K562 (cell line): ENCODE data around the gene OSBPL10. TPM values are rescaled to one million over a fixed set of nuclear protein-coding genes. Genes with fewer than 3 reads are reported as not detected.

ENCODE experiments used
- ATAC-seq: fragments of 200-7000 bp; cut with Tn5 transposase; 3 replicates; pipeline ENCODE4 v1.9.1; 2020; ENCODE audit warnings: moderate library complexity
- BruUV-seq: library from RNA; stranded (reverse); fragments of 400-500 nt; replicated peaks from 2 replicates; lab custom pipeline; 2021; lab: Mats Ljungman, UMichigan
- CTCF ChIA-PET: fragments of 300-600 bp; formaldehyde crosslinking; extraction: SDS; loops from one replicate; lab custom pipeline; 2021; ENCODE audit warnings: low intra/inter-chr PET ratio; lab: Yijun Ruan, JAX
- POLR2A ChIA-PET: fragments of 300-600, 350-650 bp; sonication (Branson Sonifier 250); formaldehyde crosslinking; extraction: SDS; loops from one replicate; lab custom pipeline; 2021; ENCODE audit warnings: antibody characterized with exemption, inconsistent platforms; lab: Yijun Ruan, JAX
- DNase-seq, 4 experiments: peaks; one replicate each; pipeline versions ENCODE4 v3.0.0 to v3.0.0-alpha.2; 2011 to 2018; ENCODE audit warnings: low spot score in 3 of 4, mixed read lengths in 3 of 4; ENCODE audit errors: extremely low read depth in 1 of 4
- FAIRE-seq: peaks from 2 replicates; lab custom pipeline; 2011; peaks lifted over from hg19 to GRCh38; lab: Jason Lieb, UNC
- H2AFZ ChIP-seq: 2 replicates; pipeline ENCODE4 v1.6.0; 2011; ENCODE audit warnings: low read depth, low read length, control low read depth, inconsistent platforms
- H3K27ac ChIP-seq: fragments of 200-600 bp; 3 replicates; pipeline ENCODE4 v1.8.0; 2011; ENCODE audit warnings: low read depth, mild to moderate bottlenecking, control low read depth, inconsistent platforms, low read length, moderate library complexity, mixed read lengths; ENCODE audit errors: extremely low read depth
- H3K27me3 ChIP-seq, 2 experiments: fragments of 300-600 bp in 1 of 2; 2 replicates in 1 of 2; 3 replicates in 1 of 2; pipeline versions ENCODE4 v1.6.0 to v1.8.0; 2011; ENCODE audit warnings: inconsistent platforms in 2 of 2, low read length in 2 of 2, mild to moderate bottlenecking in 1 of 2, mixed read lengths in 1 of 2, moderate library complexity in 1 of 2; ENCODE audit not compliant: control insufficient read depth in 2 of 2, insufficient read depth in 2 of 2
- H3K36me3 ChIP-seq: fragments of 300-600 bp; 3 replicates; pipeline ENCODE4 v1.8.0; 2011; ENCODE audit warnings: mild to moderate bottlenecking, low read length, inconsistent platforms; ENCODE audit not compliant: control insufficient read depth, insufficient read depth
- H3K4me1 ChIP-seq, 2 experiments: fragments of 200-600 bp in 1 of 2; replicated peaks in 1 of 2; 2 replicates in 1 of 2; 3 replicates in 1 of 2; pipeline versions ENCODE4 v1.5.1 to v1.8.0; 2011; ENCODE audit warnings: inconsistent platforms in 2 of 2, low read length in 2 of 2, mild to moderate bottlenecking in 1 of 2, mixed read lengths in 1 of 2, moderate library complexity in 1 of 2; ENCODE audit not compliant: control insufficient read depth in 2 of 2, insufficient read depth in 2 of 2
- H3K4me2 ChIP-seq: 2 replicates; pipeline ENCODE4 v1.6.1; 2011; ENCODE audit warnings: low read length, control low read depth, inconsistent platforms, mixed read lengths; ENCODE audit not compliant: insufficient read depth
- H3K4me3 ChIP-seq: fragments of 200-600 bp; sonication (generic), shearing (Covaris generic); 2 replicates; pipeline ENCODE4 v1.5.1; 2016; ENCODE audit warnings: control low read depth, inconsistent platforms
- H3K79me2 ChIP-seq: fragments of 200-600 bp; 3 replicates; pipeline ENCODE4 v1.8.0; 2011; ENCODE audit warnings: low read length, inconsistent platforms; ENCODE audit not compliant: control insufficient read depth, insufficient read depth
- H3K9ac ChIP-seq, 2 experiments: 2 replicates each; pipeline versions ENCODE4 v1.6.0 to v1.6.1; 2011; ENCODE audit warnings: low read depth in 2 of 2, low read length in 2 of 2, control low read depth in 1 of 2, inconsistent platforms in 1 of 2, mild to moderate bottlenecking in 1 of 2, mixed read lengths in 1 of 2; ENCODE audit not compliant: insufficient read depth in 1 of 2
- H3K9me1 ChIP-seq: one replicate; pipeline ENCODE4 v1.6.0; 2011; ENCODE audit warnings: inconsistent platforms, mild to moderate bottlenecking, low read length, moderate library complexity; ENCODE audit not compliant: control insufficient read depth, insufficient read depth
- H3K9me3 ChIP-seq: replicated peaks from 2 replicates; pipeline ENCODE4 v1.5.1; 2011; ENCODE audit warnings: low read depth, low read length, inconsistent platforms; ENCODE audit not compliant: control insufficient read depth, insufficient read depth
- H4K20me1 ChIP-seq: replicated peaks from 2 replicates; pipeline ENCODE4 v1.6.1; 2011; ENCODE audit warnings: low read length, inconsistent platforms, mixed read lengths; ENCODE audit not compliant: control insufficient read depth, insufficient read depth
- ARID2 ChIP-seq: fragments of 450-650 bp; IDR thresholded peaks from 2 replicates; pipeline ENCODE4 v1.6.1; 2017; ENCODE audit warnings: antibody characterized with exemption, mild to moderate bottlenecking
- HDAC6 ChIP-seq: IDR thresholded peaks from 2 replicates; pipeline ENCODE4 v1.6.1; 2012; ENCODE audit warnings: low read depth, mild to moderate bottlenecking, control low read depth, inconsistent platforms, low read length, moderate library complexity
- POLR3A ChIP-seq: IDR thresholded peaks from 2 replicates; pipeline ENCODE4 v1.6.1; 2011; ENCODE audit warnings: borderline replicate concordance, mild to moderate bottlenecking, moderate library complexity; ENCODE audit not compliant: insufficient read length, insufficient read depth; ENCODE audit errors: extremely low read depth
- SMC3 ChIP-seq: conservative IDR thresholded peaks from 2 replicates; pipeline ENCODE4 v1.6.1; 2011; ENCODE audit warnings: low read depth, low read length, improper control_type of control experiment; ENCODE audit not compliant: insufficient read depth
- SP1 ChIP-seq: sonication (generic); formaldehyde crosslinking; IDR thresholded peaks from 2 replicates; pipeline ENCODE4 v1.8.1; 2022; ENCODE audit warnings: mild to moderate bottlenecking, missing genetic modification reagents
- SREBF2 ChIP-seq: sonication (generic); formaldehyde crosslinking; IDR thresholded peaks from 2 replicates; pipeline ENCODE4 v1.4.0; 2020; ENCODE audit warnings: mild to moderate bottlenecking, missing genetic modification reagents
- STAG1 ChIP-seq: sonication (generic); formaldehyde crosslinking; IDR thresholded peaks from 2 replicates; pipeline ENCODE4 v1.5.0; 2020; ENCODE audit warnings: missing genetic modification reagents, borderline replicate concordance
- ZNF263 ChIP-seq: sonication (generic); formaldehyde crosslinking; IDR thresholded peaks from 2 replicates; pipeline ENCODE4 v1.8.0; 2022; ENCODE audit warnings: mild to moderate bottlenecking, missing genetic modification reagents, borderline replicate concordance
- WGBS: fragments of 100-300 bp; shearing (Covaris generic); methylation state at CpG from one replicate; pipeline ENCODE4 v1.1.6; 2016; ENCODE audit warnings: low coverage, mixed read lengths; ENCODE audit not compliant: insufficient coverage; ENCODE audit errors: missing lambda C conversion rate; 5-methylcytosine and 5-hydroxymethylcytosine counted together
- in situ Hi-C: fragments of 300-500 bp; cut with MboI; formaldehyde crosslinking; loops from 4 replicates; pipeline ENCODE4 v1.15.0; 2018; ENCODE audit warnings: inconsistent platforms, mixed read lengths
- intact Hi-C: fragments of 100-400 bp; cut with micrococcal nuclease; formaldehyde crosslinking; loops from 2 replicates; pipeline ENCODE4 v1.14.2; 2022
- polyA plus RNA-seq, 8 experiments: library from polyadenylated mRNA; depleted of rRNA in 4 of 8; stranded (reverse) in 5 of 8; unstranded in 3 of 8; fragments of >200 nt; fragmentation: Nextera tagmentation in 2 of 8; fragmentation: Illumina TruSeq in 1 of 8; extraction: Ambion mirVana in 2 of 8; extraction: Trizol in 1 of 8; gene quantifications; 2 replicates each; pipeline versions ENCODE4 v1.2.1 to v1.2.3, GENCODE V29; 2011 to 2014; ENCODE audit warnings: inconsistent platforms in 1 of 8, missing spikeins in 1 of 8
- total RNA-seq, 7 experiments: library from RNA; depleted of rRNA in 6 of 7; stranded (reverse); fragments of >200 nt in 6 of 7; fragmentation: Illumina TruSeq in 2 of 7; extraction: Trizol in 2 of 7; gene quantifications; 2 replicates each; pipeline versions ENCODE4 v1.2.1 to v1.2.3, GENCODE V29; 2011 to 2021; ENCODE audit warnings: low replicate concordance in 1 of 7
- TF ChIP-seq, protein P1 (sequence below), 3 experiments: IDR thresholded peaks in 2 of 3; conservative IDR thresholded peaks in 1 of 3; 2 replicates each; pipeline ENCODE4 v1.5.1; 2011 to 2012; ENCODE audit warnings: low read length in 3 of 3, mild to moderate bottlenecking in 3 of 3, control low read depth in 2 of 3, improper control_type of control experiment in 1 of 3, inconsistent platforms in 1 of 3, low read depth in 1 of 3, mixed read lengths in 1 of 3, moderate library complexity in 1 of 3; ENCODE audit not compliant: insufficient read depth in 2 of 3
- TF ChIP-seq, protein P2 (sequence below): fragments of 150-350 bp; IDR thresholded peaks from 2 replicates; pipeline ENCODE4 v1.6.1; 2014; ENCODE audit warnings: low read depth, mild to moderate bottlenecking, low read length, borderline replicate concordance
- TF ChIP-seq, protein P3 (sequence below): sonication (generic); formaldehyde crosslinking; IDR thresholded peaks from 2 replicates; pipeline ENCODE4 v1.8.0; 2022; ENCODE audit warnings: mild to moderate bottlenecking, low read depth, missing genetic modification reagents

Gene OSBPL10
- total and polyA plus RNA-seq, 9 of the 15 experiments (the other 6 are each of a cell fraction or from before 2014, with no cell fraction given): 0.03 to 0.19 (median 0.14) TPM; not detected in 2

DNA sequence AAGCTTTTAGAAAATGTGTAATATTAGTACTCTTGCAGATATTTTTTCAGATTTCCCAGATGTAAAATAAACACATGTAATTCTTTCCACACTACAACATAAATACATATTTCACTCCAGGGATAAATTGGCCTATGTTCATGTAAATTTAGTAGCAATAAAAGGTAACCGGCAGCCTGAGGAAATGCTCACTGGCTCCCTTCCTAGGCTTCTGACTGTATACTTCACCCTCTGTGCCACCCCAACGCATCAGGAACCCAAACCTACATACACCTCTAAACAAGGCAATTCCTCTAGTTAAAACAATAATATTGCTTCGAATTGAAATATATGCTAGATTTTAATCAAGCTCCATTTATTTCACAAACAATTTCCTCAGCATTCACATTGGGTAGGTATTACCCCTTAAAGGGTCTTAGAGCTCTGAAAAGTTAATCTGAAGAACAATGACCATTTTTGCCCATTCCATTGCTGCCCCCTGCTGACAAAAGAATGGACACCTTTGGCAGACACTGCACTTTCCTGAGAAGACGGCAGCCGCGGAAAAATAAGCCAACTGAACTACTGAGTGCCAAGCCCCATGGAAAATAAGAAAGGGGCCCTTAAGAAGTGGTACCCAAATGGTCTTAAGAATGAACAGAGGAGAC, 212.5 kb downstream of the OSBPL10 start:
- H3K9me3 ChIP-seq: no peaks in the 10 kb centered on the region
- peak; percentile 18 to 77 (median 28) for DNase-seq
- H3K27ac ChIP-seq: no peak overlapping the region
- CTCF ChIA-PET: interaction anchor here (1.1 to 1.4 kb wide), 3 partner anchors 44 to 1000 kb away, joined by 3 to 8 read pairs (median 3); no protein-coding TSS in a partner anchor
- H3K27me3 ChIP-seq: 0 out of 5 replicates have a peak, but pooled peaks cover 0 to 3% of the 10 kb centered on the region in 2 experiments
- WGBS: 17% methylated on average over 6 of the region's 6 CpGs
- no peak overlapping the region for H2AFZ ChIP-seq
- ATAC-seq: peak; percentile 90
- H3K36me3 ChIP-seq: no peaks in the 10 kb centered on the region
- H3K9me1 ChIP-seq: no peaks in the 10 kb centered on the region
- POLR2A ChIA-PET: interaction anchor here (1.0 kb wide), 1 partner anchor 44 kb away, joined by 4 read pairs; no protein-coding TSS in a partner anchor
- H3K4me3 ChIP-seq: no peak overlapping the region
- intact Hi-C loops: loop anchor here (2.0 to 10.0 kb wide), 4 partner anchors 314 to 1756 kb away; no protein-coding TSS in a partner anchor
- H4K20me1 ChIP-seq: no peaks in the 10 kb centered on the region
- peak; percentile 85 for FAIRE-seq
- no peaks in the 10 kb centered on the region for H3K79me2 ChIP-seq
- H3K4me1 ChIP-seq: no peaks in the 10 kb centered on the region; a peak in 1 of 5 replicates
- H3K4me2 ChIP-seq: no peak overlapping the region
- in situ Hi-C loops: loop anchor here (25.0 kb wide), 1 partner anchor 981 kb away; no protein-coding TSS in a partner anchor
- no peak overlapping the region for H3K9ac ChIP-seq
- BruUV-seq: no TSS peak
- TF ChIP-seq POLR3A (no peak), ARID2 (0 out of 2 replicates have a peak, but pooled peaks have one; percentile 27), STAG1 (peak; percentile 30; the same call in 1 of the 2 replicates), HDAC6 (no peak), SREBF2 (CRISPR knock-in tag) (no peak), SMC3 (peak; percentile 78), ZNF263 (CRISPR knock-in tag) (no peak), SP1 (CRISPR knock-in tag) (no peak)
- TF ChIP-seq, protein P1, sequence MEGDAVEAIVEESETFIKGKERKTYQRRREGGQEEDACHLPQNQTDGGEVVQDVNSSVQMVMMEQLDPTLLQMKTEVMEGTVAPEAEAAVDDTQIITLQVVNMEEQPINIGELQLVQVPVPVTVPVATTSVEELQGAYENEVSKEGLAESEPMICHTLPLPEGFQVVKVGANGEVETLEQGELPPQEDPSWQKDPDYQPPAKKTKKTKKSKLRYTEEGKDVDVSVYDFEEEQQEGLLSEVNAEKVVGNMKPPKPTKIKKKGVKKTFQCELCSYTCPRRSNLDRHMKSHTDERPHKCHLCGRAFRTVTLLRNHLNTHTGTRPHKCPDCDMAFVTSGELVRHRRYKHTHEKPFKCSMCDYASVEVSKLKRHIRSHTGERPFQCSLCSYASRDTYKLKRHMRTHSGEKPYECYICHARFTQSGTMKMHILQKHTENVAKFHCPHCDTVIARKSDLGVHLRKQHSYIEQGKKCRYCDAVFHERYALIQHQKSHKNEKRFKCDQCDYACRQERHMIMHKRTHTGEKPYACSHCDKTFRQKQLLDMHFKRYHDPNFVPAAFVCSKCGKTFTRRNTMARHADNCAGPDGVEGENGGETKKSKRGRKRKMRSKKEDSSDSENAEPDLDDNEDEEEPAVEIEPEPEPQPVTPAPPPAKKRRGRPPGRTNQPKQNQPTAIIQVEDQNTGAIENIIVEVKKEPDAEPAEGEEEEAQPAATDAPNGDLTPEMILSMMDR (IDR thresholded peaks at IDR 0.05 in 2 of 3, conservative IDR thresholded peaks at IDR 0.05 in 1 of 3; ENCODE audit: insufficient read depth in 2 of 3, low read depth in 1 of 3, low read length in 3 of 3): peak; percentile 69 to 77 (median 71)
- TF ChIP-seq, protein P2, sequence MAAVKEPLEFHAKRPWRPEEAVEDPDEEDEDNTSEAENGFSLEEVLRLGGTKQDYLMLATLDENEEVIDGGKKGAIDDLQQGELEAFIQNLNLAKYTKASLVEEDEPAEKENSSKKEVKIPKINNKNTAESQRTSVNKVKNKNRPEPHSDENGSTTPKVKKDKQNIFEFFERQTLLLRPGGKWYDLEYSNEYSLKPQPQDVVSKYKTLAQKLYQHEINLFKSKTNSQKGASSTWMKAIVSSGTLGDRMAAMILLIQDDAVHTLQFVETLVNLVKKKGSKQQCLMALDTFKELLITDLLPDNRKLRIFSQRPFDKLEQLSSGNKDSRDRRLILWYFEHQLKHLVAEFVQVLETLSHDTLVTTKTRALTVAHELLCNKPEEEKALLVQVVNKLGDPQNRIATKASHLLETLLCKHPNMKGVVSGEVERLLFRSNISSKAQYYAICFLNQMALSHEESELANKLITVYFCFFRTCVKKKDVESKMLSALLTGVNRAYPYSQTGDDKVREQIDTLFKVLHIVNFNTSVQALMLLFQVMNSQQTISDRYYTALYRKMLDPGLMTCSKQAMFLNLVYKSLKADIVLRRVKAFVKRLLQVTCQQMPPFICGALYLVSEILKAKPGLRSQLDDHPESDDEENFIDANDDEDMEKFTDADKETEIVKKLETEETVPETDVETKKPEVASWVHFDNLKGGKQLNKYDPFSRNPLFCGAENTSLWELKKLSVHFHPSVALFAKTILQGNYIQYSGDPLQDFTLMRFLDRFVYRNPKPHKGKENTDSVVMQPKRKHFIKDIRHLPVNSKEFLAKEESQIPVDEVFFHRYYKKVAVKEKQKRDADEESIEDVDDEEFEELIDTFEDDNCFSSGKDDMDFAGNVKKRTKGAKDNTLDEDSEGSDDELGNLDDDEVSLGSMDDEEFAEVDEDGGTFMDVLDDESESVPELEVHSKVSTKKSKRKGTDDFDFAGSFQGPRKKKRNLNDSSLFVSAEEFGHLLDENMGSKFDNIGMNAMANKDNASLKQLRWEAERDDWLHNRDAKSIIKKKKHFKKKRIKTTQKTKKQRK: no peak
- TF ChIP-seq, protein P3, sequence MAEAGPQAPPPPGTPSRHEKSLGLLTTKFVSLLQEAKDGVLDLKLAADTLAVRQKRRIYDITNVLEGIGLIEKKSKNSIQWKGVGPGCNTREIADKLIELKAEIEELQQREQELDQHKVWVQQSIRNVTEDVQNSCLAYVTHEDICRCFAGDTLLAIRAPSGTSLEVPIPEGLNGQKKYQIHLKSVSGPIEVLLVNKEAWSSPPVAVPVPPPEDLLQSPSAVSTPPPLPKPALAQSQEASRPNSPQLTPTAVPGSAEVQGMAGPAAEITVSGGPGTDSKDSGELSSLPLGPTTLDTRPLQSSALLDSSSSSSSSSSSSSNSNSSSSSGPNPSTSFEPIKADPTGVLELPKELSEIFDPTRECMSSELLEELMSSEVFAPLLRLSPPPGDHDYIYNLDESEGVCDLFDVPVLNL (CRISPR knock-in tag): no peak
